ENCODE measurements around the gene BMF.
"Not testable (repeated sequence)": the region's sequence is repeated elsewhere in the genome, so short reads cannot be mapped to it uniquely, and the experiment has no call there.

BMF gene

DNA sequence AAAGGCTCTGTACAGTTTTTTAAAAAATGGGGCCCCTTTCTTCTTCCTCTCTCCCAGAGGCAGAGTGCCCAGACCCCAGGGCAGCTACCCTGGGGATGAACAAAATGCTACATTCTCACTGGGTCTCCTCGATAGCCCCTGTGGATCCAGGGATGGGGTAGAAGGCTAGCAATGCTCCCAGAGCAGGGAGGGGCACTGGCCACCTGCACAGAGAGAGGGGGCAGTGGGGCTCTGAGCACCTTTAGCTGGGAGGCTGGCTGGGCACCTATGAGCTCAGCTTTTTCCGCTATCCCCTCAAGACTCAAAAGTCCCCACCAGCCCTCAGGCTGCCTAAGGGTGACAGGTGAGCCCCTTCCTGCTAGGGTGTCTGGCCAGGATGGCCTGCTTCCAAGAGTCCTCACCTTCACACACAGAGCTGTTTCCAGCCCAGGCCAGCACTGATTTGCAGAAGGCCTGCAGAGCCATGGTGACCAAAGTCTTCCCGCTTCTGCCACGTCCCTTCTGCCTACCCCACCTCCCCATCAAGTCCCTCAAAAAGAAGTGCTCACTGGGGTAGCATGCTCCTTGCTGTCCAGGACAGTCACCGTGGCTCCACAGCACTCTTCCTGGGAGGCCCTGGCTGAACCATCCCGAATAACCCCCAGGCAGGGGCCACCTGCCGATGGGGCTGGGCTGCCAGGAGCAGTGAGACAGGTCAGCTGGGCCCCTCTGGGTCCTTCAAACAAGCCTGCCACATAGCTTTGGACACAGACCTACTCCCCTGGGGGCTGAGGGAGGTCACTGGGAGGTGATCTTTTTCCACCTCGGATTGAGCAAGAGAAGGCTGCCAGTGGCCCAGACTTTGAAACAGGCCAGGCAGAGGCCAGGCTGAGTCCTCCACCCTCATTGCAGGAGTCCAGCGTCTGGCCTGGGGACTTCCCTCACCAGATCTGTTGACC is 20.4 kb downstream of the BMF start:
- DNase-seq (ENCODE audit: low read depth, low spot score) = no peak

DNA sequence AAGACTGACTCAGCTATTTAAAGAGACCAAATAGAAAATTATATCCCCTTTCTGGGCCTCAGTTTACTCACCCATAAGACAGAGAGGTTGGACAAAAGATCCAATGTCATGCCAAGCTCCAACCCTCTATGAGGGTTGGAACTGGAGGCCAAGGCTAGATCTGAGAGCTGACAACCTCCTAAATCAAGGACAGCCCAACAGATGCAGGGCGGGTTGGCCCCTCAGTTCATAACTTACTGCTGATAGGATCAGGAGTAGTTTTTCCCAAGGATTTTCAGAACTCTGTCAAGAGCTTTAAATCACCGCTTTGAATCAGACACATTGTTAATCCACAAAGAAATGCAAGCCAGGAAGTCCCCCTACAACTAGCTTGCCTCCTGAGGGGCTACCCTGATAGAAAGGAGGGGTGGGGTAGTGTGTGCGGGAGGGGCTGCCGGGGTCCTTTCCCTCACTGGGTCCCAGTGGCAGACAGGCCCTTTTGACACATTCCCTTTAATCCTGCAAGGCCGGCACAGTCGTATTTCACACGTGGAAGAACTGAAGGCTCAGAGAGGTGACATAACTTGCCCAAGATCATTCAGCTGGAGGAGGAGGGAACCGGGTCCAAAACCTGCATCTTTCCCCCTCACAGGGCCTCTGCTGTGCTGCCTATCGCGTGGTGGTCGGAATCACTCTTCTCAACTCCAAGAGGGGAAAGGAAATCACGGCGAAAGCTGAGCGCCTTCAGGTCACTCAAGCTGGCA is 21.4 kb downstream of the BMF start:
- DNase-seq (ENCODE audit: low read depth, low spot score) = no peak

DNA sequence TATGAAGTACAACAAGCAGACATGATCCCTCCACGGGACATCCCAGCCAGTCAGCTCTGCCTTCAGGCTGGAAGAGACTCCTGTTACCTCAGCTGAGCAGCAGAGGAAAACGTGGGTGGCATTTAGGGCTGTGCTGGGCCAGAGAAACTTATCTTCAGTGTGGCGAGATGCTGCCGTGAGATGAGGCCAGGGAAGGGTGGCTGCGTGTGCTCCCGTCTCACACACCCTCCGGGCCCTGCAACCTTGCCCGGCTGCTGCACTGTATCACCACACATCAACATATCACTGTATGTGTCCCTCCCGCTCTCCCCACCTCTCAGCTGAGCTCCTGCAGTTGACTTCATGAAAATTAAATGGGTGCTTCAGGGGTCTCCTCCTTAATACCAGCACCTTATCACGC is 23.4 kb downstream of the BMF start:
- DNase-seq (ENCODE audit: low read depth, low spot score) = no peak

DNA sequence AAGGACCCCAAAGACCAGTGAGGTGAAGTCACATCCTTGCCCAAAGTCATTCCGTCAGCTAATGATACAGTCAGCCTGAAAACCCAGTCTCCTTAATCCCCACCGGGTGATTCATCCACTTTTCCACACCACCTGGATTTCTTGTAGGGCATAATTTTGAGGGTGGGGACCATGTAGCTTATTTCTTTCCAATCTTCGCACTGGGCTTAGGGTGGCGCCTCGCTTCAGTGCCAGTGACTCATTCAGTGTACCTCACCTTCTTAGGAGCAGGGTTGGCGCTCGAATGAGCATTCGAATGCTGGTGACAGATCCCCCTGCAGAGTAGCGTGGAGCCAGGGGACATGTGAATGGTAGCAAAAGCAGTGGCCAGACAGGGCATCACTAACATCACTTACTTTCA is 24.0 kb downstream of the BMF start:
- DNase-seq (ENCODE audit: low read depth, low spot score) = no peak

DNA sequence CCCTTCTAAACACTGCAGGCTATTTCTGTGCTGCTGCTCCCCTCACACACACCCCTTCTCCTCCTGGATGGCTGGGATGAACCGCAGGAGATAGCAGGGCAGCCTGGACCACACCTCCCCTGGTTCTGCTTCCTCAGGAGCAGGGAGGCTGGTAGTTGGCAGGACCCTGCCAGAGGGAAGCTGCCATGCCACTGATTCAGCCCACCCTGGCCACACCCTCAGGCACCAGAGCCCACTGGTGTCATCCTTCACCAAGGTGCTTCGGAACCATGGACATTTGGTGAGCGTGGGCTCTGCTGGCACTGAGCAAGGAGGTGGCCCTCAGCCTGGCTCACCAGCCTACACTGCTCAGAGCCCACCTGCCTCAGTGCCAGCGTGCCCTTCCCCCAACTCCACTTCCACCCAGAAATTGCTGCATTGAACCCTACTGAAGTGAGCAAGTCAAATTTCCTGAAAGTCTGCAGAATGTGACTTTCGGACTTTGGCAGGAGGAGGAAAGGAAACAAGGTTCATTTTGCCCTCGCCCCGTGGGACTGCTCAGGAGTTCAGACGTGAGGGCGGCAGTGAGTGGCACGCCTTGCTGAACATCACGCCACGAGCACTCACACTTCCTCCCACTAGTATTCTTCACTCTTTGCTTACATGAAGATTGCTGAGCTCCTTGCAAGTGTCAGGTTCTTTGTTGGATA is 26.3 kb downstream of the BMF start:
- no peak for DNase-seq (ENCODE audit: low read depth, low spot score)

DNA sequence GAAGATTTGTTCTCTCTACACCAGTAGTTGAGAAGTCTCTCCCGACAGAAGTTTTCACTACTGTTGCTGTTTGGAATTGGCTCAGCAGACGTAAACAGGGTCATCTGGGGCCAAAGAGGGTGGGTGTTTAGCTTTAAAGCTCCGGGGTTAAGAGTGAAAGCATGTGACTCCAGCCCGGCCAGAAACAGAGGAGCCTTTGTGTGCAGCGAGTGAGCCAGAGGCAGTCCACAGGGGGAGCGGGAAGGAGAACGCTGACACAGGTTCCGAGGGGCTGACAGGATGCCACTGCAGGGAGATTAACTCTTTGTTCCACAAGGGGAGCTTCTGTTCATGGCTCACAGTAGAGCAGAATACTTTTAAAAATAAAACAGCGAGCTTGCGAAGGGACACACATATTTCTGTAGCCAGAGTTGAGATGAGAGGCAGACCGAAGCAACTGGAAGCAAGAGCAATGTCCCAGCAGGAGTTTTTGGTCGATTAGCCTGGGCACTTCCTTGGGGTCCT is 26.9 kb downstream of the BMF start:
- DNase-seq (ENCODE audit: low read depth, low spot score) = no peak

DNA sequence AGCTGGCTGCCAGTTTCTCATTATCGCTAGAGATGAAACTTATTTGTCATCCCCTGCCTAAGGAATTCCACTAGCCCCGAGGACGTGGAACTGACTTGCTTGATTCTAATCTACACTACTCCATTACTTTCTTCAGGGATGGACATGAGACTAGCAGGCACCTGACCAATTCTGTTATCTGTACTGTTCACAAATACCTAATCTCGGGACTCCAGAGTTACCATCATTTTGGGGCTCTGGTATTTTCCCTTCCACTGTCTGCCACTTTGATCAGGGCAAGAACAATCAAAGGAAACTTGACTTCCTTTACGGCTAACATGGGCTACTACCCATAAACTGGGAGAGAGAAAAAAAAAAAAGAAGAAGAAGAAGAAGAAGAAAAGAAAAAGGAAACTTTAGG is 27.8 kb downstream of the BMF start:
- no peak for DNase-seq (ENCODE audit: low read depth, low spot score)

DNA sequence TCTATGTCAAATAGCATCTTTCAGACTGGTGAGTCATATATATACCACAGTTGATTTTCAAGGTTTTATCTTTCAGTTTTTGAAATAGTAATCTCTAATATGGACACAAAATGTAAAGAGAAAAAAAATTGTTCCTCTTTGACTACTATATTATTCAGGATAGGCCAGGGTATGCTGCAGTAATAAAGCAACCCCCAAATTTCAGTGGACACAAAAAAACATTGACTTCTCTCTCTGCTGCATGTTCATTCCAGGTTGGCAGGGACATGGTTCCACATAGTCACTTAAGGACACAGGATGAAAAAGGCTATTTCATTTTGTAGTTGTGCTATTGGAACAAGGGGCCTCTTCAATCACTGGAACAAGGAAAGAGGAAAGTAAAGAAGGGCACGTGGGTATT is 28.6 kb downstream of the BMF start:
- DNase-seq (ENCODE audit: low read depth, low spot score) = no peak

DNA sequence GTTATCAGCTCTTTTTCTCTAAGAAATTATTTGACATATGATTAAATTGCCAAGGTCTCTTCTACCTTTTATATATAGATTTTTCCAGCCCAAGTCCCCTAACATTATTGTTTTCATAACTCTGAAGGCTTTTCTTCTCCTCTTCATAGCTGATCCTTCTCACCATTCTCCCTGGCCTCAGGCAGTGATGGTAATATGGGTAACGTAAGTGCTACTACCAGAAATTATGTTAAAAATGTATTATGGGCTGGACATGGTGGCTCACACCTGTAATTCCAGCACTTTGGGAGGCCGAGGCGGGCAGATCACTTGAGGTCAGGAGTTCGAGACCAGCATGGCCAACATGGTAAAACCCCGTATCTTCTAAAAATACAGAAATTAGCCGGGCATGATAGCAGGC is 29.2 kb downstream of the BMF start:
- DNase-seq (ENCODE audit: low read depth, low spot score) = no peak

DNA sequence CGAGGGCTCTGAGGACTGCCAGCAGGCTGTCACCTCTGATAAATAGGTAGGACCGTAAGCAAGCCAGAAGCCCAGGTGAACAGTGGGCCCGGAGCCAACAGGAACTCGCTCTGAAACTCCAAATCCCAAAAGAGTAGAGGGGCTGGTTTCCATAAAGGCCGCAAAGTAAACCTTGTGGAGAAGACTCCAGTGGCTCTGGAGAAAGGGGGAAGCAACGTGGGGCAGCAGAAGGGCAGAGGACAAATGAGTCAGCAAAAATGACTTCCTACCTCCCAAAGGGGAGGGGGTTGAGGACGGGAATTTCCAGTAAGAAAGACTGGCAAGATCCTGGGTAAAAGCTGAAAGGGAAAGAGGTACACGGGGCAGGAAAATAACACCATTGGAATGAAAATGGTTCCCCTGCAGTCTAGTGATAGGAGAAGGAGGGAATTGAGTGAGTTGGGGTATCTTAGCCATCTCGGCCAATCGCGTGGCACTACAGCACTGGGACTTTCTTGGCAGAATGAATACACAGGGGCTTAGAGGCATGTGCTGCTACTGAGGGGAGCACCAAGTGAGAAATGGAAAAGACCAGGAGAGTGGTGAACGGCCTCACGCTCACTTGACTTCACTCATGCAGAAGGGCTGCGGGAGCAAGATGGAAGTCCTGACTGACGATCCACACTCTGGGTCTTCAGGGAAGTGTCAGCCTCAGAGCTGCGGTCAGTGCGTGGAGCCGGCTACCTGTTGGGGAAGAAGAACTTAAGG is 33.2 kb downstream of the BMF start:
- DNase-seq (ENCODE audit: low read depth, low spot score) = no peak

DNA sequence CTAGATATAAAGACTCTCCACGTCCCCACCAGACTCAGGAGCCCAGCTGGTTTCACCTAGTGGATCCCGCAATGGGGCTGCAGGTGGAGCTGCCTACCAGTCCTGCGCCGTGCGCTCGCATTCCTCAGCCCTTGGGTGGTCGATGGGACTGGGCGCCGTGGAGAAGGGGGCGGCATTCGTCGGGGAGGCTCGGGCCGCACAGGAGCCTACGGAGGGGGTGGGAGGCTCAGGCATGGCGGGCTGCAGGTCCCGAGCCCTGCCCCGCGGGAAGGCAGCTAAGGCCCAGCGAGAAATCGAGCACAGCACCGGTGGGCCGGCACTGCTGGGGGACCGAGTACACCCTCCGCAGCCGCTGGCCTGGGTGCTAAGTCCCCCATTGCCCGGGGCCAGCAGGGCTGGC is 34.0 kb downstream of the BMF start:
- not testable (repeated sequence) for DNase-seq (ENCODE audit: low read depth, low spot score)

DNA sequence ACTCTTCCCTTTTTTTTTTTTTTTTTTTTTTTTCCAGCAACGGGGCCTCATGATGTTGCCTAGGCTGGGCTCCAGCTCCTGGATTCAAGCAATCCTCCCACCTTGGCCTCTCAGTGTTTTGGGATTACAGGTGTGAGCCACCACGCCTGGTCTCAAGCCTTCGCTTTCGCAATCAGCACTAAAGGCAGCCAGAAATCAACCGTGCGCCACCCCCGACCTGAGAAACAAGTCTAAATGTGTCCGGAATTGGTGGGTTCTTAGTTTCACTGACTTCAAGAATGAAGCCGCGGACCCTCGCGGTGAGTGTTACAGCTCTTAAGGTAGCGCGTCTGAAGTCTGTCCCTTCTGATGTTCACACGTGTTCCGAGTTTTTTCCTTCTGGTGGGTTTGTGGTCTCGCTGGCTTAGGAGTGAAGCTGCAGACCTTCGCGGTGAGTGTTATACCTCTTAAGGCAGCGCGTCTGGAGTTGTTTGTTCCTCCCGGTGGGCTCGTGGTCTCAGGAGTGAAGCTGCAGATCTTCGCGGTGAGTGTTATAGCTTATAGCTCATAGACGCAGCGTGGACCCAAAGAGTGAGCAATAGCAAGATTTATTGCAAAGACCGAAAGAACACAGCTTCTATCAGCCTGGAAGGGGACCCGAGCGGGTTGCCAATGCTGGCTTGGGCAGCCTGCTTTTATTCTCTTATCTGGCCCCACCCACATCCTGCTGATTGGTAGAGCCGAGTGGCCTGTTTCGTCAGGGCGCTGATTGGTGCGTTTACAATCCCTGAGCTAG is 34.8 kb downstream of the BMF start:
- not testable (repeated sequence) for DNase-seq (ENCODE audit: low read depth, low spot score)

DNA sequence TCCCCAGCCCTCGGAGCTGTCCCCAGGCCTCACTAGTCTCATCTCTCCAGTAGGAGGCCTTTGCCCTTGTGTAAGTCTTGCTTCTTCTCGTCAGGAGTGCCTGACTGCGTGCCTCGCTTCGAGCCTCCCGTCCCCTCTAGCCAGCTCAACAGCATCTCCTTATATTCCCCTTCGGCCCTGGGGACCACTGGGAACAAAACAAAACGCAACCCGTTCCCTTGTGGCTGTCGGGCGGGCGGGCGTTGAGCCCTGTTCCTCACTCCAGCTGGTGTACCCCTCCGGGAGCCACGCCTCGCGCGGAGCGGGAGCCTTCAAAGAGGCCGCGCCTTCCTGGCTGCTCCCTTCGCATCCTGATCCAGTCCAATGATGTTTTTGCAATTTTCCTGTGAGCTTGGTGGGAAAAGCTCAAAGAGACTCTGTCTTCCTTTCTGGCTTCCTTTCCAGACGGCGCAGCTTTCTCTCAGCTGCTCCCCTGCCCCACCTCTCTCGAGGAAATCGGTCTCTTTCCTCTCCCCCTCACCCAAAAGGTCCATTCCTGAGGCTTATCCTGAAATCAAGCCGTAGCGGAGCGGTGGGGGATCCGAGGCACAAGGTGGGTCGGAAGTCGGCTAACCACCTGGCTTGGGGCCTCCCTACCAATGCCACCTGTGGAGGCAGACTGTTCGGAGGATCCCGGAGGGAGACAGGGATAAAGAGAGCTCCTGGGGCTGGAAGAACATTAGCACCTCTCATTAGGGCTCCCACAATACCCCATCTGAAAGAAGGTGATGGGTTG is 36.3 kb downstream of the BMF start:
- no peak for DNase-seq (ENCODE audit: low read depth, low spot score)

DNA sequence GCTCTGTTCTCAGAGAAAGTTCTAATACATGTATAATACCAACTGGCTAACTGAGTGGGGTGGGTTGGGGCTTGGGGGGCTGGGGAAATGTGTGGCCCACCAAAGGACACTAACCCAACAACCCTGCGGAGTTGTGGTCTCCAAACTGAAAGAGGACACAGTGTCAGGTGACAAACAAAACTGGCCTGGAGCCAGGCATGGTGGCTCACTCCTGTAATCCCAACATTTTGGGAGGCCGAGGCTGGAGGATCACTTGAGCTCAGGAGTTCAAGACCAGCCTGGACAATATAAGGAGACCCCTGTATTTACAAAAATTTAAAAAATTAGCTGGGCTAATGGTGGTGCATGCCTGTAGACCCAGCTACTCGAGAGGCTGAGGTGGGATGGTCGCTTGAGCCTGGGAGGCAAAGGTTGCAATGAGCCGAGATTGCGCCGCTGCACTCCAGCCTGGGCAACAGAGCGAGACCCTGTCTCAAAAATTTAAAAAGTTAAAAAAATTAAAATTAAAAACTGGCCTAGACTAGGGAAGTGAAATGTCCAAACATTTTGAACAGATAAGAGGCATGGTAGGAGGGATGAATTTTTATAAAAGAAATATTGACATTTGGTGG is 38.0 kb downstream of the BMF start:
- DNase-seq (ENCODE audit: low read depth, low spot score) = no peak

DNA sequence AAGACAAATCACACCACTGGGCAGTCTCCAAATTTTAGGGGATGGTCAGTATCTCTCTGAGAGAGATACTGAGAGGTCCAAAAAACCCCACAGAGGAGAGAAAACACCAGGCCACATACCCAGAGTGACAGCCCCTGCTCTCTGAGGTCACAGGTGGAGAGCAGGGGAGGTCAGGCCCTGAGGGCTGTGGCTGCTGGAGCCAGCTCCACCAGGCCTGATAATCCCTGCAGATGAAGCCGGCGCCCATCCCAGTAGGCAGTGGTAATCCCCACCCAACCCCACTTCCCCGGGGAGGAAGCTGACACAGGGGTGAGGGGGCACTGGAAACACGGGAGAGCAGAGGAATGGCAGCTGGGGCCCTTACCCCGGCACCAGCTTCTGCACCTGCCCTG is 38.5 kb downstream of the BMF start:
- no peak for DNase-seq (ENCODE audit: low read depth, low spot score)

DNA sequence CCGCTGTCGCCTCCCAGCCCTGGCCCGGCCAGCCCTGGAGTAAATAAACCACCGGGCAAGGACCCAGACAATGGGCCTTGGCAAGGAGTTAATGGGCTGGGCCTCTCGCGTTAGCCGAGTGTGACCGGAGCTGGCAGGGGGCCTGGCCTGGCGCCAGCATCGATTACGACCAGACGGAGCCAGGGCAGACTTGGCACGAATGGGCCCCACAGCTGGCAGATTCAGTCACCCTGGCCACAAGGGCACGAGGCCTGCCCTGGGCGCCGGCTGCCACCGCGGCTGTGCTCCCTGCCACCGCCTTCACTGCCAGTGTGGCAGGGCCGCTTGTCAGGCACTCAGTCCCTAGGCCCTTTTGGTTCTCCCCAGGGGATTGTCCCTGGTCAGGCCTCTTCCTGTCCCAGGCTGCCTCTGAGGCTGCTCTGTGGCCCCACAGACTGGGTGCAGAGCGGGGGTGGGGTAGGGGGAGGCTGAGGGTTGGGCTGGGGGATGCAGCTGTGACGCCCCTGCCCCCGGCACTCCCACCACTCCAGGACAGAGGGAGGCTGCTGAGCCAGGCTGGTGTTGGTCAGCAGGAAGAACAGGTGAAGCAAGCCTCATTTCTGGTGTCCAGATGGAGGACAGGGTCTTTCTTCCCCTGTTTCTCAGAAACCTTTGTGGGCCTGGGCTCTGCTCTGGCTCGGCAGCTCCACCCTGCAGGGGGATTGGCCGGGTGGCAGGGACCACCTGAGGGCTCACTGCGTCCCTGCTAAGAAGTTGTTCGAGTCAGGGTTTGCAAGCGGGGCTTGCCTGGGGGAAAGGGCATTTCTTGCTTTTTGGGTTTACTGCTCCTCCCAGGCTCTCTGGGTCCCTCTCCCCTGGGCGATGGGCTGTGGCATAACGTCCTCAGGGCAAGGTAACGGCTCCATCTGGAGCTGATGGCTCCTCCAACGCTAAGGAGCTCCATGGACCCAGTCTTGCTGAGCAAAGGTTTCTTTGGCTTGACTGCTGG is 39.2 kb downstream of the BMF start:
- DNase-seq (ENCODE audit: low read depth, low spot score) = peak; percentile 68

DNA sequence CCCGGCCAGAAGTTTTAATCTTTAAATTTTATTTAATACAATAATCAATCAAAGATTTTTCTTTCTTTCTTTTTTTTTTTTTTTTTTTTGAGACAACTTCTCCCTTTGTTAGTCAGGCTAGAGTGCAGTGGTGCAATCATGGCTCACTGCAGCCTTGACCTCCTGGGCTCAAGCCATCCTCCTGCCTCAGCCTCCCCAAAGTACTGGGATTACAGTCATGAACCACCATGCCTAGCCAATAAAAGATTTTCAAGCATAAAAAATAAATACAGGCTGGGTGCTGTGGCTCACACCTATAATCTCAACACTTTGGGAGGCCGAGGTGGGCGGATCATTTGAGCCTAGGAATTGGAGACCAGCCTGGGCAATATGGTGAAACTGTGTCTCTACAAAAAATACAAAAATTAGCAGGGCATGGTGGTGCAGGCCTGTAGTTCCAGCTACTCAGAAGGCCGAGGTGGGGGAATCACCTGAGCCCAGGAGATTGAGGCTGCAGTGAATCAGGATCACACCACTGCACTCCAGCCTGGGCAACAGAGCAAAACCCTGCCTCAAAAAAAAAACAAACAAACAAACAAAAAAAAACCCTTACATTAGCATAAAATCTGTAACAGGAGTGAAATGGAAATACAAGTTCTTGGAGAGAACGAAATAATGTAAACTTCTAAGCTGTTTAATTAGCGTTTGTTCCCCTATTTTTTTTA is 40.6 kb downstream of the BMF start:
- no peak for DNase-seq (ENCODE audit: low read depth, low spot score)

DNA sequence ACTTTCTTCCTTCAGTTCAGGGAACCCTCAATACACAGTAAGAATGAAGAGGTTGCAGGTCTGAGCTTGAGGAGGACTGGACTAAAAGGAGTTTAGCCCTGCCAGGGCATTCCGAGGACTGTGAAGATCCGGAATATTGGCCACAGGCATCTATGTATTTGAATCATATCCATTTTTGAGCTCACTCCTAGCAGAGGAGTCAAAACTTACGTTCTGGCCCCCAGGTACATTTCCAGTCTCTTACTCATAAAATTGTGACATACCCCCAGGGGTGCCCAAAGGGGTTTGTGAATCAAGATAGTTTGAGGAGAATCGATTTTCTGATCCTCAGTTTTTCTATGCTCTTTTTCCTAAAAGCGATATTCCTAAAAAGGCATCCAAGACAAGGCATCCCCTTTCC is 42.1 kb downstream of the BMF start:
- no peak for DNase-seq (ENCODE audit: low read depth, low spot score)

Measured in brain pericyte (primary cell).